ENCODE results near the gene ADAMTS2.

Gene ADAMTS2

GRCh38 chr5:179256328-179257175 lies 88.7 kb downstream of the ADAMTS2 start:
- no peak for DNase-seq (ENCODE audit: low read depth in 1 of 2, low spot score in 1 of 2)

GRCh38 chr5:179255527-179256327 lies 89.5 kb downstream of the ADAMTS2 start:
- DNase-seq (ENCODE audit: low read depth in 1 of 2, low spot score in 1 of 2): no peak

GRCh38 chr5:179254638-179255271 lies 90.5 kb downstream of the ADAMTS2 start:
- no peak for DNase-seq (ENCODE audit: low read depth in 1 of 2, low spot score in 1 of 2)

- DNase-seq (ENCODE audit: low read depth in 1 of 2, low spot score in 1 of 2): no peak
Observed at GRCh38 chr5:179253730-179254129, 91.5 kb downstream of the ADAMTS2 start.

- no peak for DNase-seq (ENCODE audit: low read depth in 1 of 2, low spot score in 1 of 2)
Observed at GRCh38 chr5:179251276-179251969, 93.8 kb downstream of the ADAMTS2 start.

- DNase-seq (ENCODE audit: low read depth in 1 of 2, low spot score in 1 of 2): no peak
Observed at GRCh38 chr5:179250561-179251225, 94.6 kb downstream of the ADAMTS2 start.

- DNase-seq (ENCODE audit: low read depth in 1 of 2, low spot score in 1 of 2): no peak
Observed at GRCh38 chr5:179246227-179246626, 99.0 kb downstream of the ADAMTS2 start.

- DNase-seq (ENCODE audit: low read depth in 1 of 2, low spot score in 1 of 2): no peak
Observed at GRCh38 chr5:179245031-179245430, 100.2 kb downstream of the ADAMTS2 start.

GRCh38 chr5:179244044-179244443 lies 101.2 kb downstream of the ADAMTS2 start:
- DNase-seq (ENCODE audit: low read depth in 1 of 2, low spot score in 1 of 2): no peak

GRCh38 chr5:179243333-179243732 lies 101.9 kb downstream of the ADAMTS2 start:
- DNase-seq (ENCODE audit: low read depth in 1 of 2, low spot score in 1 of 2): no peak

- DNase-seq (ENCODE audit: low read depth in 1 of 2, low spot score in 1 of 2): no peak
Observed at GRCh38 chr5:179242676-179243075, 102.6 kb downstream of the ADAMTS2 start.

GRCh38 chr5:179241764-179242370 lies 103.4 kb downstream of the ADAMTS2 start:
- no peak for DNase-seq (ENCODE audit: low read depth in 1 of 2, low spot score in 1 of 2)

- no peak for DNase-seq (ENCODE audit: low read depth in 1 of 2, low spot score in 1 of 2)
Observed at GRCh38 chr5:179241175-179241574, 104.1 kb downstream of the ADAMTS2 start.

GRCh38 chr5:179240561-179240960 lies 104.7 kb downstream of the ADAMTS2 start:
- no peak for DNase-seq (ENCODE audit: low read depth in 1 of 2, low spot score in 1 of 2)

GRCh38 chr5:179239256-179240135 lies 105.8 kb downstream of the ADAMTS2 start:
- no peak for DNase-seq (ENCODE audit: low read depth in 1 of 2, low spot score in 1 of 2)

GRCh38 chr5:179238628-179238970 lies 106.7 kb downstream of the ADAMTS2 start:
- DNase-seq (ENCODE audit: low read depth in 1 of 2, low spot score in 1 of 2): no peak

- DNase-seq (ENCODE audit: low read depth in 1 of 2, low spot score in 1 of 2): no peak
Observed at GRCh38 chr5:179237770-179238627, 107.3 kb downstream of the ADAMTS2 start.
